ENCODE measurements around the gene POLRMT. TPM values are rescaled to one million over a fixed set of nuclear protein-coding genes. Genes with fewer than 3 reads are reported as not detected.
"Not testable (repeated sequence)": the region's sequence is repeated elsewhere in the genome, so short reads cannot be mapped to it uniquely, and the experiment has no call there.

POLRMT gene
- total and polyA plus RNA-seq, 5 experiments from 2014 or later = 33.2 to 92.3 (median 71.1) TPM

GRCh38 chr19:603302-603639, 30.1 kb downstream of the POLRMT start:
- POLR2A ChIA-PET, H3K27ac Mint-ChIP-seq, H3K27me3 Mint-ChIP-seq, ATAC-seq, H3K4me1 Mint-ChIP-seq, H3K9me3 Mint-ChIP-seq, H3K36me3 Mint-ChIP-seq, DNase-seq, H3K4me3 Mint-ChIP-seq: not testable (repeated sequence)

- Mint-ChIP-seq H3K36me3 (no peaks in the 10 kb centered on the region), H3K4me3 (no peak overlapping the region), H3K9me3 (peaks cover 0 to 8% (median 0%) of the 10 kb centered on the region in 9 donors), H3K27me3 (no peaks in the 10 kb centered on the region), H3K27ac (no peak overlapping the region), H3K4me1 (no peaks in the 10 kb centered on the region)
- DNase-seq (no peak), ATAC-seq (no peak)
- POLR2A ChIA-PET = no interaction called here
Measured at GRCh38 chr19:602391-603301, 30.7 kb downstream of the POLRMT start.

GRCh38 chr19:601790-602189, 31.5 kb downstream of the POLRMT start:
- Mint-ChIP-seq H3K36me3 (no peaks in the 10 kb centered on the region), H3K4me3 (no peak overlapping the region), H3K9me3 (peaks cover 0 to 8% (median 0%) of the 10 kb centered on the region in 9 donors), H3K4me1 (no peaks in the 10 kb centered on the region), H3K27me3 (no peaks in the 10 kb centered on the region), H3K27ac (no peak overlapping the region)
- POLR2A ChIA-PET = no interaction called here
- no peak for ATAC-seq
- no peak for DNase-seq

DNA sequence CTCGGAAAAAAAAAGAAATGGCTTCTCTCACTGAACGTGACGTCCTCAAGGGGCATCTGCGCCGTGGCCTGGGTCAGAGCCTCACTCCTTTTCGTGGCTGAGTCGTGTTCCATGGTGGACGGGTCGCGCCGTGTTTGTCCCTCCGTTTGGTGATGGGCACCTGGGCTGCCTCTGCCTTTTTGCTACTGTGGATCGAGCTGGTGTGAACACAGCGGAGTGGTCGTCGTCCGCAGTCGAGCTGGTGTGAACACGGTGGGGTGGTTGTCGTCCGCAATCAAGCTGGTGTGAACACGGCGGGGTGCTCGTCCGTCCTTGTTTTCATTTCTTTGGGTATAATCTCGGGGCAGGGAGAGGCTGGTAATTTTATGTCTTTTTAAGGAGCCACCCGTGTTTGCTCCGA, 32.0 kb downstream of the POLRMT start:
- H3K36me3 Mint-ChIP-seq = no peaks in the 10 kb centered on the region
- DNase-seq (no peak), ATAC-seq (no peak)
- POLR2A ChIA-PET = no interaction called here
- no peaks in the 10 kb centered on the region for H3K4me1 Mint-ChIP-seq
- H3K4me3 Mint-ChIP-seq = no peak overlapping the region
- no peaks in the 10 kb centered on the region for H3K27me3 Mint-ChIP-seq
- H3K9me3 Mint-ChIP-seq = peaks cover 0 to 8% (median 0%) of the 10 kb centered on the region in 9 donors
- H3K27ac Mint-ChIP-seq = peak overlapping the region in 2 of 10 donors; percentile 46 to 73

DNA sequence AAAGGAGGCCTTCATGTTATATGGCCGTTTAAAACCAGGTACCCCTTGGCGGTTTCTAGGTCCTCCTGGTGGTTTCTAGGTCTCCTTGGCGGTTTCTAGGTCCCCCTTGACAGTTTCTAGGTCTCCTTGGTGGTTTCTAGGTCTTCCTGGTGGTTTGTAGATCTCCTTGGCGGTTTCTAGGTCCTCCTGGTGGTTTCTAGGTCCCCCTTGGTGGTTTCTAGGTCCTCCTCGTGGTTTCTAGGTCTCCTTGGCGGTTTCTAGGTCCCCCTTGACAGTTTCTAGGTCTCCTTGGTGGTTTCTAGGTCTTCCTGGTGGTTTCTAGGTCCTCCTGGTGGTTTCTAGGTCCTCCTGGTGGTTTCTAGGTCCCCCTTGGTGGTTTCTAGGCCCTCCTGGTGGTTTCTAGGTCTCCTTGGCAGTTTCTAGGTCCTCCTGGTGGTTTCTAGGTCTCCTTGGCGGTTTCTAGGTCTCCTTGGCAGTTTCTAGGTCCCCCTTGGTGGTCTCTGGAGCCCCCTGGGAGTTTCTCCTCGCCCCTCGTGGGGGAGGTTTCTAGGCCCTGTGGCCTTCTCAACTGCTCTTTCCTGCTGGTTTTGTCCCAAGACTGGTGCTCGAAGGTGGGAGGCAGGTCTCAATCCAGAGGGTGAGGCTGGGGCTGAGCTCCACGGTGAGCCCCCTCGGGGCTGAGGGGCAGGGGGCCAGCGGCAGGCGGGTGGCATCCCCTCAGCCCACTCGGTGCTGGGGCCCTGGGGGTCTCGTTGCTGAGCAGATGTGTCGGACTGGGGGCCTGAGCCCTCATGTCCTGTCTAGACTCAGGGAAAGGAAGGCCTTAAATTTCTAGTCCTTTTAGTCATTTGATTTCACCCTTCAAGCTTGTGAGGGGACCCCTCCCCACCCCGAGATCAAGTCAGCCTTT, 35.7 kb downstream of the POLRMT start:
- H3K36me3 Mint-ChIP-seq = no peaks in the 10 kb centered on the region
- POLR2A ChIA-PET = interaction anchor here (0.5 kb wide), 1 partner anchor 1298 kb away, joined by 3 read pairs; no protein-coding TSS in a partner anchor
- H3K4me3 Mint-ChIP-seq = no peak overlapping the region
- H3K4me1 Mint-ChIP-seq = no peaks in the 10 kb centered on the region
- ATAC-seq (no peak), DNase-seq (no peak)
- H3K27ac Mint-ChIP-seq = no peak overlapping the region
- H3K27me3 Mint-ChIP-seq = peaks cover 0 to 6% (median 0%) of the 10 kb centered on the region in 5 donors
- peaks cover 0 to 8% (median 0%) of the 10 kb centered on the region in 9 donors for H3K9me3 Mint-ChIP-seq

GRCh38 chr19:596263-596655, 37.1 kb downstream of the POLRMT start:
- H3K27me3 Mint-ChIP-seq = peaks cover 0 to 11% (median 0%) of the 10 kb centered on the region in 5 donors
- POLR2A ChIA-PET = interaction anchor here (1.1 kb wide), 1 partner anchor 86 kb away, joined by 3 read pairs; no protein-coding TSS in a partner anchor

DNA sequence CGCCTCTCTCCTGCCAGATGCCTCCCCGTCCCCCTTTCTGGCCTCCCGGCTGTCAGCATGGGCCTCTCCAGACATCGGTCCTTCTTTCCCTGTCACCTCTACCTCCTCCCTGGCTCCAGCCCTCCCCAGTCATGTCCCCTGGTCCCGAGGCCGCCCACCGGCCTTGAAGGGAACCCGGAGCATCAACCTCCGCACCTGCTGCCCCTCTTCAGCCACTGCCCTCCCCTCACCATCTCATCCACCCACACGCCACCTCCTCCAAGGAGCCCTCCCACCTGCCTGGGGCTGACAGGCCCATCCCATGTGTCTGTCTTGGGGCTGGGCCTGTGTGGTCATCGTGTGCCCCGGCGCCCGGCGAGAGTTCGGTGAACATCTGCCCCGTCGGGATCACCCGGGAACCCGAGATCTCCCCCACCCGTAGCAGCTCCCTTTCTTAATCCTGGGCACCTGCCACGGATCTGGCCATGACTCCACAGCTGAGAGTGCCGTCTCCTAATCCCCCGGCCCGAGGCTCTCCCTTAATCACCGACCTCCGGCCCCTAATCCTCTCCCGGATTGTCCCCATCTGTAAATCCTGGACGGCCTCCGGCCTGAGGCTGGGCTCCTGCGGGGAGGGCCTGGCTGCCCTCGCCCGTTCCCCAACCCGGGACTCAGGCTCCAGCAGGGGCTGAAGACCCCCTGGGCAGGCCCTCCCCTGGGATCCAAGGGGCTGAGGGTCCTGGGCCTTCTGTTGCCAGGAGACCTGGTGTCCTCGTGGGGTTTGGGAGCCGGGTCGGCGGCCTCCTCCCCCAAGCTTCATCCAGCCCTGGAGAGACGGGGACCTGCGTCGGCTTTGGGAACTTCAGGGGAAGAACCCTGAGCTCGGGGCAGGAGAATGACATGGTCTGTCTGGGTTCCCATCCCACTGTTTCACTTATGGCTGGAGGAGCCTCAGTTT, 37.7 kb downstream of the POLRMT start:
- H3K4me3 Mint-ChIP-seq = no peak overlapping the region

More at GRCh38 chr19:596263-596655, 37.1 kb downstream of the POLRMT start:
- DNase-seq = no peak
- Mint-ChIP-seq H3K27ac (no peak overlapping the region), H3K36me3 (no peaks in the 10 kb centered on the region), H3K4me3 (no peak overlapping the region), H3K4me1 (peaks cover 0 to 2% (median under 1%) of the 10 kb centered on the region in 4 donors), H3K9me3 (peaks cover 0 to 4% (median 0%) of the 10 kb centered on the region in 9 donors)
- no peak for ATAC-seq

GRCh38 chr19:594265-594870, 39.0 kb downstream of the POLRMT start:
- Mint-ChIP-seq H3K27ac (peak overlapping the region in 1 of 10 donors; percentile 13), H3K36me3 (no peaks in the 10 kb centered on the region), H3K27me3 (peaks cover 0 to 16% (median 0%) of the 10 kb centered on the region in 5 donors), H3K4me3 (no peak overlapping the region), H3K9me3 (no peaks in the 10 kb centered on the region), H3K4me1 (peaks cover 0 to 5% (median 2%) of the 10 kb centered on the region in 4 donors)
- DNase-seq = no peak
- POLR2A ChIA-PET = interaction anchor here (1.0 kb wide), 1 partner anchor 69 kb away, joined by 3 read pairs; the partner anchor contains the start of gene RNF126
- no peak for ATAC-seq

More for the DNA sequence above, 37.7 kb downstream of the POLRMT start:
- Mint-ChIP-seq H3K27me3 (peaks cover 0 to 14% (median 0%) of the 10 kb centered on the region in 5 donors), H3K9me3 (peaks cover 0 to under 1% (median 0%) of the 10 kb centered on the region in 9 donors), H3K4me1 (peaks cover 0 to 3% (median 1%) of the 10 kb centered on the region in 4 donors), H3K36me3 (no peaks in the 10 kb centered on the region), H3K27ac (no peak overlapping the region)
- DNase-seq (no peak), ATAC-seq (no peak)
- POLR2A ChIA-PET = interaction anchor here (0.6 to 1.1 kb wide), 2 partner anchors 81 to 85 kb away, joined by 3 to 4 read pairs; no protein-coding TSS in a partner anchor

- POLR2A ChIA-PET = no interaction called here
- H3K27ac Mint-ChIP-seq = no peak overlapping the region
- H3K36me3 Mint-ChIP-seq = no peaks in the 10 kb centered on the region
- H3K4me3 Mint-ChIP-seq = no peak overlapping the region
- ATAC-seq (no peak), DNase-seq (no peak)
- H3K27me3 Mint-ChIP-seq = peaks cover 0 to 22% (median 0%) of the 10 kb centered on the region in 5 donors
- no peaks in the 10 kb centered on the region for H3K9me3 Mint-ChIP-seq
- peaks cover 0 to 10% (median 4%) of the 10 kb centered on the region in 4 donors for H3K4me1 Mint-ChIP-seq
Measured at GRCh38 chr19:593505-593904, 39.8 kb downstream of the POLRMT start.

- peaks cover 0 to 24% (median 0%) of the 10 kb centered on the region in 5 donors for H3K27me3 Mint-ChIP-seq
- H3K9me3 Mint-ChIP-seq = no peaks in the 10 kb centered on the region
- no peak for ATAC-seq
- DNase-seq = no peak
- no peak overlapping the region for H3K27ac Mint-ChIP-seq
- no peaks in the 10 kb centered on the region for H3K36me3 Mint-ChIP-seq
- POLR2A ChIA-PET = no interaction called here
- peak overlapping the region in 2 of 10 donors; percentile 6 to 18 for H3K4me3 Mint-ChIP-seq
- H3K4me1 Mint-ChIP-seq = peaks cover 0 to 12% (median 8%) of the 10 kb centered on the region in 4 donors
Measured at GRCh38 chr19:593055-593454, 40.3 kb downstream of the POLRMT start.

DNA sequence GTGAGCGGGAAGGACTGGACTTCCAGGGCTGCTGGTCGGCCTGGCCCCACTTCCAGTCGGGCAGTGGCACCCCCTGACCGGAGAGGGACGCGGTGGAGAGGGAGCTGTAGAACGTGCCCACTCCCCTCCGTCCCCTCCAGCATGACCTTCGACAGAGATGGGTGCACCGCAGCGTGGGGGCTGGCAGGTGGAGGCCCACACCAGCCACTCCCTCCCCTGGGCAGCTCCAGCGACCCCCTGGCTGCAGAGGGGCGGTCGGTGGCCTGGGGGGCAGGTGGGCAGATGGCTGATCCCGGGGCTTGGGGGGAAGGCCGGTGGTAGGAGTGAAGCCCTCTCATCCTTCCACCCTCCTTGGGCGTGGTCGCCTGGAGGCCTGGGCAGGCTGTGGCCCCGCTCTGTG, 41.2 kb downstream of the POLRMT start:
- no peaks in the 10 kb centered on the region for H3K9me3 Mint-ChIP-seq
- DNase-seq = no peak
- H3K36me3 Mint-ChIP-seq = no peaks in the 10 kb centered on the region
- H3K4me1 Mint-ChIP-seq = peaks cover 0 to 13% (median 10%) of the 10 kb centered on the region in 4 donors
- H3K27me3 Mint-ChIP-seq = peaks cover 0 to 26% (median 0%) of the 10 kb centered on the region in 5 donors
- H3K4me3 Mint-ChIP-seq = no peak overlapping the region
- POLR2A ChIA-PET = no interaction called here
- ATAC-seq = no peak
- H3K27ac Mint-ChIP-seq = no peak overlapping the region
